ENCODE measurements around the gene TEX14. TPM values are rescaled to one million over a fixed set of nuclear protein-coding genes. Genes with fewer than 3 reads are reported as not detected.
A peak's percentile ranks its signal among the peaks of the same experiment; 100 is the strongest.

Gene TEX14
- total and polyA plus RNA-seq, 2 donors (not counting 1 experiment from before 2014, with no cell fraction given), result under 0.01 to 0.03 TPM

- H3K9me3 ChIP-seq (ENCODE audit: control insufficient read depth, insufficient read depth, low read depth, low read length), result no peaks in the 10 kb centered on the region
- DNase-seq (ENCODE audit: low read depth in 2 of 2), result peak in 1 of 2 donors; percentile 82
- H3K79me2 ChIP-seq (ENCODE audit: control insufficient read depth, insufficient read depth, low read length), result no peaks in the 10 kb centered on the region
- no peak overlapping the region for H3K27ac ChIP-seq (ENCODE audit: insufficient read depth, low read length)
- no peak overlapping the region for H3K4me2 ChIP-seq (ENCODE audit: extremely low read depth, insufficient read depth, low read length)
- TF ChIP-seq EZH2 (IDR thresholded peaks at IDR 0.05; ENCODE audit: low read length, missing control alignments) (no peak), CTCF (conservative IDR thresholded peaks at IDR 0.05 in 1 of 2, IDR thresholded peaks at IDR 0.05 in 1 of 2; ENCODE audit: low read depth in 1 of 2, low read length in 2 of 2) (no peak)
- peaks cover 18% of the 10 kb centered on the region for H3K4me1 ChIP-seq (ENCODE audit: control insufficient read depth, extremely low read depth, insufficient read depth, low read length)
- no peaks in the 10 kb centered on the region for H4K20me1 ChIP-seq (ENCODE audit: control insufficient read depth, extremely low read depth, insufficient read depth, low read length)
- H3K9ac ChIP-seq (ENCODE audit: insufficient read depth, low read length), result no peak overlapping the region
- no peak overlapping the region for H2AFZ ChIP-seq (ENCODE audit: low read length)
- peaks cover 2% of the 10 kb centered on the region for H3K27me3 ChIP-seq (ENCODE audit: control insufficient read depth, insufficient read depth, low read length)
- no peak overlapping the region for H3K4me3 ChIP-seq (replicated peaks in 1 of 4; ENCODE audit: control extremely low read depth in 1 of 4, insufficient read depth in 1 of 4, low read depth in 3 of 4, low read length in 4 of 4)
- no peaks in the 10 kb centered on the region for H3K36me3 ChIP-seq (ENCODE audit: control insufficient read depth, insufficient read depth, low read length)
Observed at GRCh38 chr17:58527949-58528348, 163.9 kb downstream of the TEX14 start.

- H3K9ac ChIP-seq (ENCODE audit: insufficient read depth, low read length), result no peak overlapping the region
- no peaks in the 10 kb centered on the region for H3K79me2 ChIP-seq (ENCODE audit: control insufficient read depth, insufficient read depth, low read length)
- TF ChIP-seq EZH2 (IDR thresholded peaks at IDR 0.05; ENCODE audit: low read length, missing control alignments) (no peak), CTCF (conservative IDR thresholded peaks at IDR 0.05 in 1 of 2, IDR thresholded peaks at IDR 0.05 in 1 of 2; ENCODE audit: low read depth in 1 of 2, low read length in 2 of 2) (peak in 1 of 2 donors; percentile 20)
- no peaks in the 10 kb centered on the region for H3K9me3 ChIP-seq (ENCODE audit: control insufficient read depth, insufficient read depth, low read depth, low read length)
- H3K4me2 ChIP-seq (ENCODE audit: extremely low read depth, insufficient read depth, low read length), result no peak overlapping the region
- peaks cover 18% of the 10 kb centered on the region for H3K4me1 ChIP-seq (ENCODE audit: control insufficient read depth, extremely low read depth, insufficient read depth, low read length)
- H3K4me3 ChIP-seq (replicated peaks in 1 of 4; ENCODE audit: control extremely low read depth in 1 of 4, insufficient read depth in 1 of 4, low read depth in 3 of 4, low read length in 4 of 4), result no peak overlapping the region
- no peak overlapping the region for H2AFZ ChIP-seq (ENCODE audit: low read length)
- DNase-seq (ENCODE audit: low read depth in 2 of 2), result no peak
- no peak overlapping the region for H3K27ac ChIP-seq (ENCODE audit: insufficient read depth, low read length)
- peaks cover 2% of the 10 kb centered on the region for H3K27me3 ChIP-seq (ENCODE audit: control insufficient read depth, insufficient read depth, low read length)
- no peaks in the 10 kb centered on the region for H3K36me3 ChIP-seq (ENCODE audit: control insufficient read depth, insufficient read depth, low read length)
- H4K20me1 ChIP-seq (ENCODE audit: control insufficient read depth, extremely low read depth, insufficient read depth, low read length), result no peaks in the 10 kb centered on the region
Observed at GRCh38 chr17:58527306-58527705, 164.5 kb downstream of the TEX14 start.

- TF ChIP-seq EZH2 (IDR thresholded peaks at IDR 0.05; ENCODE audit: low read length, missing control alignments) (no peak), CTCF (conservative IDR thresholded peaks at IDR 0.05 in 1 of 2, IDR thresholded peaks at IDR 0.05 in 1 of 2; ENCODE audit: low read depth in 1 of 2, low read length in 2 of 2) (no peak)
- H3K79me2 ChIP-seq (ENCODE audit: control insufficient read depth, insufficient read depth, low read length), result no peaks in the 10 kb centered on the region
- peak overlapping the region; percentile 50 for H3K27ac ChIP-seq (ENCODE audit: insufficient read depth, low read length)
- peak overlapping the region; percentile 49 for H3K4me2 ChIP-seq (ENCODE audit: extremely low read depth, insufficient read depth, low read length)
- H2AFZ ChIP-seq (ENCODE audit: low read length), result peak overlapping the region; percentile 52
- H3K4me3 ChIP-seq (replicated peaks in 1 of 4; ENCODE audit: control extremely low read depth in 1 of 4, insufficient read depth in 1 of 4, low read depth in 3 of 4, low read length in 4 of 4), result no peak overlapping the region
- H3K9ac ChIP-seq (ENCODE audit: insufficient read depth, low read length), result no peak overlapping the region
- no peaks in the 10 kb centered on the region for H4K20me1 ChIP-seq (ENCODE audit: control insufficient read depth, extremely low read depth, insufficient read depth, low read length)
- H3K27me3 ChIP-seq (ENCODE audit: control insufficient read depth, insufficient read depth, low read length), result no peaks in the 10 kb centered on the region
- peaks cover 18% of the 10 kb centered on the region for H3K4me1 ChIP-seq (ENCODE audit: control insufficient read depth, extremely low read depth, insufficient read depth, low read length)
- no peaks in the 10 kb centered on the region for H3K9me3 ChIP-seq (ENCODE audit: control insufficient read depth, insufficient read depth, low read depth, low read length)
- peak; percentile 82 to 90 for DNase-seq (ENCODE audit: low read depth in 2 of 2)
- H3K36me3 ChIP-seq (ENCODE audit: control insufficient read depth, insufficient read depth, low read length), result no peaks in the 10 kb centered on the region
Observed at GRCh38 chr17:58525239-58525638, 166.6 kb downstream of the TEX14 start.

Data from fibroblast of lung (primary cell).